HG03103 (cell line): ENCODE results near the gene ASCC1.

ENCODE experiments used
- ATAC-seq: cut with Tn5 transposase; IDR thresholded peaks from one replicate; pipeline ENCODE4 v1.9.1; 2021; ENCODE audit warnings: low read depth; ENCODE audit not compliant: unreplicated experiment

Gene ASCC1

DNA sequence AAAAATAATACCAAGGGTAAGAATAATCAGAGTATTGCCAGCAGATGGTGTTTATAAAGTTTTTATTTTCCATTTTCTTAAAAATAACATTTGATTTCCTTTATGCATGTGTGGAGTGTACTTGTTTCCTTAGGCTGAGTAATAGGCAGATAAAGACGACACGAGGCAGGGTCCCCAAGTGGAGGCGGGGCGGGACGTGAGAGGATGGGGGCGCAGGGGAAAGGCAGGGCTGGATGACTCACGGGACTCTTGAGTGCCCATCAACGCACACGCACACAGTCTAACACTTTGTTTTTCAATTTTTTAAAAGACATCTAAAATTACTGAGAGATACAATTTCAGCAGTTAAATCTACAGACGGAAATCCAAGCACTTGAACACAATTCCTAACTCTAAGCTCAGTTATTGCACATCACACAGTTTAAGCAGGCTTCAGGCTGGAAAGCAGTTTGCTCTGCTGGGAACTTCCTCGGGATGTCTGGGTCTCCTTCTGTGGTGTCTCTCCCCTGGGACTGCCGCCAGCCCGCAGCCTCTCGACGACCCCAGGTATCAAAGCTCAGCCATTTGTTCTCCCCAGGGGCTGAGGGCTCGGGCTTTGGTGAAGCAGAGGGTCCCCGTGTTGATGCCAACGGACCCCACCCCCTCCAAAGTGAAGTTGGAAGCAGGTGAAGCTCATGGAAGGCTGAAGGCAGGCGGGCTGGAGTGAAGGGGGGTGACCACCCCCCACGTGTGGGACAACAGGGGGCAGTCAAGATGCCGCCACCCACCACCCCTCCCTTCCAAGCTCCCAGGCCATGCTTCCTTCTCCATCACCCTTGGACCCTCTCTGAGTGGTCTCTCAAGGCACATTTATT, 156.9 kb downstream of the ASCC1 start:
- ATAC-seq: no peak

DNA sequence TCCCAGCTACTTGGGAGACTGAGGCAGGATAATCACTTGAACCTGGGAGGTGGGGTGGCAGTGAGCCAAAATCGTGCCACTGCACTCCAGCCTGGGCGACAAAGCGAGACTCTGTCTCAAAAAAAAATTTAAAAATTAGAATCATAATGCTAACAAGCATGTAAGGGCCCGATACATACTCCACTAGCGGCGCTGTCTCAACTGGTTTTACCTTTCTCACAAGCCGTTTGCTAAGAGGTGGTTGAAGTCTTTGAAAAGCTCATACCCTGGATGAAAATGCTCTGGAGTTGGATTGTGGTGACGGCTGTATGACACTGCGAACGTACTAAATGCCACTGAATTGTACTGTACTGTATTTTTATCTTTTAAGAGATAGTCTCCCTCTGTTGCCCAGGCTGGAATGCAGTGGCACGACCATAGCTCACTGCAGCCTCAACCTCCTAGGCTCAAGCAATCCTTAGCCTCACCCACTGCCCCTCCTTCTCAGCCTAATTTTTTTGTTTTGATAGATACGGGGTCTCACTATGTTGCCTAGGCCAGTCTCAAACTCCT, 157.7 kb downstream of the ASCC1 start:
- ATAC-seq: no peak

DNA sequence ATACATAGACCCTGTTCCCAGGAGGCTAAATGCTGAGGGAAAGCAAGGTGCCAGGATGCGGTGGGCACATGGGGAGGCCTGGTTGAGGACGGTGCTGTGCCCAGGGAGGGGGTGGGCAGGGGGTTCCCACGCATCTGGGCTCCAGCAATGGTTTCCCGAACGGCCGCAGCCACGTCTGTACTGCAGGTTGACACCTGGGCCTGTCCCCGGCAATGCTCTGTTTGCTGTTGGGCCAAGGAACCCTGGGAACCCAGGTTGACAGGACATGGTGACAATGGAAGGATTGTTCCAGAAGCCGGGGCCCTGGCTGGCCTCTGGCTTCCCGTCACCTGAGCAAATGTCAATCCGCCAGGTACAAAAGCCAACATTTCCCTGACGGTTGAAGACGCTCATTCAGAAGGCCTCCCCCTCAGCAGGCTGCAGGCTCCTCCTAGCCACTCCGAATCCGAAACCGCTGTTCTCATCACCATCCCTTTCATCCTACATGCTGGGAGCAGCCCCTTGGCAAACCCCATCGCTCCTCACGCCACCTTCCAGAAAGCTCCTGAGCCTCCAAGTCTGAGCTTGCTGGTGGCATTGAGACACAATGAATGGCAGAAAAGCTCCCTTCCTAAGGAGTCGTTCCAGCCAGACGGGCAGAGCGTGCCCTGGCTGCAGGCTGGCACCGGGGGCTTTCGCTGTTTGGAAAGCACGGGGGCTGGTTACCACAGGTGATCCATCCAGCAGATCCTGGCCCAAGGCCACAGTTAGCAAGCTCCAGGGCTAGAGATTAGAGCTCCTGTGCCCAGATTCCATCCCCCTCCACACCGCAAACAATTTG, 158.9 kb downstream of the ASCC1 start:
- ATAC-seq: no peak

DNA sequence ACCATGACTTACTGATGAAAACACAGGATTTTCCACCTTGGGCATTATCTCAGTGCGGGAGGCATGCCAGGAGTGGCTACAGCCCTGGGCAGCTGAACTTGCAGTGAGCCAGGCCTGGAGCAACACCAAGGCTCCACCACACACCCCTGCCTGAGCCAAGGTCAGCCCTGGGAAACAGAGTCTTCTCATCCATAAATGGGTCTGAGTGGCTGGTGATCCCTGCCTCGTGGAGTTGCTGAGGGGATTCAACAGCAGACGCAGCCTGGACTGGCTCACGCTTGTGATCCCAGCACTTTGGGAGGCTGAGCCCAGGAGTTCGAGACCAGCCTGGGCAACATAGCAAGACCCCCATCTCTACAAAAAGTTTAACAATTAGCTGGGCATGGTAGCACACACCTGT, 160.0 kb downstream of the ASCC1 start:
- ATAC-seq: no peak

DNA sequence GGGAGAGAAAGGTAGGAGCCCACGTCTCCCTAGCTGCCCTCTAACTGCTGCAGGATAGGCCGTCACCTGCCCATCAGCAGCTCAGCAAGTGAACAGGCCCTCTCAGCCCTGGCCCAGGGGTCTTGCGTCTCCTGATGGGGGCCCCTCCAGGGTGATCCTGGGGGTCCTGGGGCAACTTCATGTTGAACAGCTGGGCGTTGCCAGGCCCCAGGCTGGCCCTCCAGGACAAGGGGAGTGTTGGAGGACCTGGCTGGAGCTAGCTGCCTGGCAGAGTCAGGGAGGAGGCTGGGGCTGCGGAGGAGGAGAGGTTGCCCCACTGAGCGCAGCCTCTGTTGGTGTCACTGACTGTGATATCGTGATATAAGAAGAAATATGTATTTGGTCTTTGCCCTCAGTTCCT, 162.4 kb downstream of the ASCC1 start:
- no peak for ATAC-seq

DNA sequence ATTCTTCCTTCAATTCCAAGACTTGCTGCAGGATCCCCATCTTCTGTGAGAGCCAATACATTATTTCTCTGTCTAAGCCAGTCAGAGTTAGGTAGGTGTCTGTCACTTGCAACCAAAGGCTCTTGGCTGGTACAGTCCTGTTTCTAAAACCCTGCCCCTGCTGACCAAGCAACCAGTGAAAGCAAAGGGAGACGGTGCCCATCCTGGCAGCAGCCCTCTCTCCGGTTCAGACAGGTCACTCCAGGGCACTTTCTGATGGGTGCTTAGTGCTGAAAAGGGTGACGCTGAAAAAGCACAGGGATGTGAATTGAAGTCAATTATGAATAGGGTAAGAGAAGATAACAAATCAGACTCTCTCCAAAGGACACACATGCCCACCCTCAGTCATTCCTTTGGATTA, 165.2 kb downstream of the ASCC1 start:
- ATAC-seq: no peak

DNA sequence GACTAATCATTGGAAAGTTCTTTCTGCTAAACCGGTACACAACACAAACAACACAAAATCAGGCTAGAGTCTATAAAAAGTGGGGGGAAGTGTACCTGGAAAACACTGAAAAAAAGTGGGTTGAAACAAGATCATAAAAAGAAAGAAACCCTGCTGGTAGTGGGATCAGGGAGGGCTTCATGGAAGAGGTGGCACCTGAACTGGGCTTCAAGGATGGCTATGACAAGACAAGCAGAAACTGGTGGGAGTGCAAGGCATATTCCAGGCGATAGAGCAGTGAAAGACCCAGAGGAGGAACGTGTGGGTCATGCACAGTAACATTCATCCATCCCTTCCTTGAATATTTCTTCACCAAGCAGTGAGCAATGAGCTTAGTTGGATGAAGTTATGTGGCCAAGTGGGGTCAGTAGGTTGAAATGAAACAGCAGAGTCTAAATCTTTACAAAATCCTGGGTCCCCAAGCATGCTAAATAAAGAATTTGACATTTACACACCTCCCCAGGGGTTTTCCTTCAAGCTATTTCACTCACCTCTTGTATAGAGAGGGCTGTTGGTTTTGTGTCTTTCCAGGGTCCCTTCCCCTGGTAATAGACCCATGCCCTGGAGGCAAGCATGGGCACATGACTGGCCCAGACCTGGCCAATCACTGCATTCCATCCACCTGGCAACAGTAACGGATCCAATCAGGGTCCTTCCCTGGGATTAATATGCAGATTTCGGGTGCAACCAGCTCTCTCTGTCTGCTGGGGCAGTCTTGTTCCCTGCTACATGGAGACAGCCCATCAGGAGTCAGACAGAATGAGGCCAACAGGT, 165.9 kb downstream of the ASCC1 start:
- ATAC-seq: no peak

DNA sequence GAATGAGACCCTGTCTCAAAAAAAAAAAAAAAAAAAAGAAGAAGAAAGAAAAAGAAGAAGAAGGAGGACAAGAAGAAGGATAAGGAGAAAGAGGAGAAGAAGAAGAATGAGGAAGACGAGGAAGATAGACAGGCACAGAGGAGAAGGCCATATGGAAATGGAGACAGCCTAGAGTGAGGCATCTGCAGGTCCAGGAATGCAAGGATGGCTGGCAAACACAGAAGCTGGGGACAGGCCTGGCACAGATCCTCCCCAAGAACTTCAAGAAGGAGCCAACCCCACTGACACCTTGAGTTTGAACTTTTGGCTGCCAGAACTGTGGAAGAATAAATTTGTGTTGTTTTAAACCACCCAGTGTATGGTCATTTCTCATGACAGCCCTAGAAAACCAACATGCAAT, 166.6 kb downstream of the ASCC1 start:
- ATAC-seq: no peak

DNA sequence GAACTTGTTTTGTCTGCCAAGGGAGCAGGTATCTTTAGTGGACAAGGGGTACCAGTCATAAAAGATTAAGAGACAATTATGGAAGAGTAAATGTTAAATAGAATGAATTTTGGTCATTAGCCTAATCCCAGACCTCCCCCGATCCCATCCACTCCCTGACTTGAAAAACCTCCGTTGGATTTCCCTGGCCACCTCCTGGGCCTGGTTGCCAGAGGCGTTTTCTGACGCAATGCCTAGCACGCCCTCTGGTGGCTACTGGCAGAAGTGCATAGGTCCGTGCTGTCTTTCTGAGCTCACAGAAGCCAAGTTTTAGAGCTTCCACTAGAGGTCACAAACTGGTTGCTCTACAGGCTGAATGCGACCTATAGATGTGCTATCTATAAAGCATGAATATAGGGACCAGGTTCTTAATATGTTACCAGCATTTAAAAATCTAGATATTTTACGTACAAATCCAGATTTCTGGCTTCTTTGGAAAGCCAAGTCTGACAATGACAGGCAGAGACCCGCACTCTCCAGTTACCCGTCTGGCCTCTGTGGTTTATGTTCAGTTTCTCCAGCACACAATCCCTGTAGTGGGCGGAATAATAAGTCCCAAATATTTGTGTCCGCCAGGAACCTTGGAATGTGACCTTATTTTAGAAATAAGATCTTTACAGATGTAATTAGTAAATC, 167.5 kb downstream of the ASCC1 start:
- no peak for ATAC-seq
